HG03280 (cell line): ENCODE measurements around the gene ABHD2.
A peak's percentile ranks its signal among the peaks of the same experiment; 100 is the strongest.
"Not testable (repeated sequence)": the region's sequence is repeated elsewhere in the genome, so short reads cannot be mapped to it uniquely, and the experiment has no call there.

Source experiments
- ATAC-seq: cut with Tn5 transposase; IDR thresholded peaks from one replicate; pipeline ENCODE4 v1.9.1; 2021; ENCODE audit warnings: mild to moderate bottlenecking, moderate library complexity; ENCODE audit not compliant: unreplicated experiment

Gene ABHD2

DNA sequence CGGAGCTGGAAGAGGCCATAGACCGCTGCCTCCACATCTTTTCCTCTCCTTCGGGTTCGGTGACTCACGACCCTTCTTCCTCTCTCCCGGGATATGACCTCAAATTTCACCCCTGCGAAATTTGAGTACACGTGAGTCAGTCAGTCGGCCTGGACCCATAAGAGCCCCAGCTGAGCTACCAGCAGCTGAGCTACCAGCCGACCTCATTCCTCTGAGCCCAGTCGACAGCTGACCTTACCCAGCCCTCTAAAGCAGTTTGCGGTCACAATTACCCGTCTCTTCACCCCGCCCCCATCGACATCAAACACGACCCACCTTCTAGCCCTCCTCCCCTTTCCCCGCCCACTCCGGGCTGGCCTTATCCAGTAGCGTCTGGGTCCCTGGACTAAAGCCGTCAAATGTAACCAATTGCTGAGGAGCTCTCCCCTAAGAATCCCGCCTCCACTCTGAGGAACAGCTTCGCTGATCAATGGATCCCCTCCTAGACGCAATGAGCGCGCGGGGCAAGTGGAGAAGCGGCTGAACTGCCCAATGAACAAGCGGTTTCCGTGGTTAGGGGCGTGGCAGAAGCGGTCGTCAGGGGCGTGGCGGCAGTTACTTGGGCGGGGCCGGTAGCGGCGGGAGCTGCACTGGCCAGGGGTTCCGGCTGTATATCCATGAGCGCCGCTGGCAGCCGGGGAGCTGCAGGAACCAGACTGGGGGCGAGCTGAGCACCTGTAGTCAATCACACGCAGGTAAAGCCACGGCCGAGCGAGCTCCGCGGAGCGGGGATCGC is at the start of gene ABHD2:
ABHD2 (plus strand) TSS at position 627 of the 775 bp plus-strand sequence. CDS start 27,872 bp downstream, outside the sequence.
- peak; percentile 96 for ATAC-seq

GRCh38 chr15:89039142-89039541 is 49.1 kb upstream of the ABHD2 start:
- no peak for ATAC-seq

- ATAC-seq = no peak
These were observed 46.7 kb upstream of the ABHD2 start for GRCh38 chr15:89041507-89041906.

DNA sequence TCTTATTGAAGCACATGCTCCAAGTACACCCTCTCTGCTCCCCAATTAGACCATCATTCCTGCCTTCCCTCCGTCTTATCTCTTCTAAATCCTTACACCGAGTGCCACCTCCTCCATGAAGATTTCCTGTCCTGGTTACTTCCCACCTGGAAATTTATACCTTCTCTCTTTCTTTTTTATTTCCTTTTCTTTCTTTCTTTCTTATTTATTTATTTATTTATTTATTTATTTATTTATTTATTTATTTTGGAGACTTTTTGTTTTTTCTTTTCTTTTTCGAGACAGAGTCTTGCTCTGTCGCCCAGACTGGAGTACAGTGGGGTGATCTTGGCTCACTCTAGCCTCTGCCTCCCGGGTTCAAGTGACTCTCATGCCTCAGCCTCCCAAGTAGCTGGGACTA is 45.9 kb upstream of the ABHD2 start:
- no peak for ATAC-seq

- ATAC-seq = no peak
These were observed 44.9 kb upstream of the ABHD2 start for GRCh38 chr15:89043031-89044002.

DNA sequence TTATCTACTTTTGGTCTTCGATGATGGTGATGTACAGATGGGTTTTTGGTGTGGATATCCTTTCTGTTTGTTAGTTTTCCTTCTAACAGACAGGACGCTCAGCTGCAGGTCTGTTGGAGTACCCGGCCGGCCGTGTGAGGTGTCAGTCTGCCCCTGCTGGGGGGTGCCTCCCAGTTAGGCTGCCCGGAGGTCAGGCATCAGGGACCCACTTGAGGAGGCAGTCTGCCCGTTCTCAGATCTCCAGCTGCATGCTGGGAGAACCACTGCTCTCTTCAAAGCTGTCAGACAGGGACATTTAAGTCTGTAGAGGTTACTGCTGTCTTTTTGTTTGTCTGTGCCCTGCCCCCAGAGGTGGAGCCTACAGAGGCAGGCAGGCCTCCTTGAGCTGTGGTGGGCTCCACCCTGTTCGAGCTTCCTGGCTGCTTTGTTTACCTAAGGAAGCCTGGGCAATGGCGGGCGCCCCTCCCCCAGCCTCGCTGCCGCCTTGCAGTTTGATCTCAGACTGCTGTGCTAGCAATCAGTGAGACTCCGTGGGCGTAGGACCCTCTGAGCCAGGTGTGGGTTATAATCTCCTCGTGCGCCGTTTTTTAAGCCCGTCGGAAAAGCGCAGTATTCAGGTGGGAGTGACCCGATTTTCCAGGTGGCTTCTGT is 39.1 kb upstream of the ABHD2 start:
- ATAC-seq = not testable (repeated sequence)

- no peak for ATAC-seq
These were observed 36.4 kb upstream of the ABHD2 start for GRCh38 chr15:89051875-89052274.

DNA sequence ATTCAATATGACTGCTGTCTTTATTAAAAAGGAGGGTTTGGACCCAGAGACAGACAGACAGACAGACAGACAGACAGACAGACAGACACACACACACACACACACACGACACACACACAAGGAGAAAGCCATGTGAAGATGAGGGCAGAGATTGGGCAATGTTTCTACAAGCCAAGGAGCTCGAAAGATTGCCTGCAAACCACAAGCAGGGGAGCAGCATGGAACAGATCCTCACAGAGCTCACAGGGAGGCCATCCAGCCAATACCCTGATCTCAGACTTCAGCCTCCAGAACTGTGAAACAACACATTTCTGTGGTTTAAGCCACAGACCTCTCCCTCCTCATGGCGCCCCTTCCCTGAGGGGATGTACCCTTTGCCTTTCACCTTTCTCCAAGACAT is 35.8 kb upstream of the ABHD2 start:
- ATAC-seq = no peak

- ATAC-seq = no peak
These were observed 33.4 kb upstream of the ABHD2 start for GRCh38 chr15:89054873-89055272.

- ATAC-seq = peak; percentile 73
These were observed 30.6 kb upstream of the ABHD2 start for GRCh38 chr15:89057506-89058133.

DNA sequence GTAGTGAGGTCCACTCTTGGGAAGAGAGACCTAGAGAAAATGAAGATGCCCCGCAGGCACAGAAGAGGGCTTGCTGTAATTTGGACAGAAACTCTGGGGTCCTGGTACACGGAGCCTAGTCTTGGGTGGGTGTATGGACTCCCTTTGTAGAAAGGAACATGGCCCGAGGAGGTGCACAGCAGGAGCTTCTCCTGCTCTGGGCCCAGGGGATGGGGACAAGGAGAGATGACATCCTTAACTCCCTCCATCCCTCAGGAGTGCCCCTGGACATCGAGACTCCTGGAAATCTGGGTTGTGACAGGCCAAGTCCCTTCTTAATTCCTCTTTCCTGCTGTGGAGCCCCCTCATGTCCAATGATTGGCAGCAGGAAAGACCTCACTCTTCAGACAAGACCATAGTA is 29.9 kb upstream of the ABHD2 start:
- ATAC-seq = no peak

- ATAC-seq = no peak
These were observed 29.3 kb upstream of the ABHD2 start for GRCh38 chr15:89058876-89059405.

GRCh38 chr15:89066280-89066679 is 22.0 kb upstream of the ABHD2 start:
- no peak for ATAC-seq

GRCh38 chr15:89067751-89068150 is 20.5 kb upstream of the ABHD2 start:
- peak; percentile 27 for ATAC-seq

- peak; percentile 91 for ATAC-seq
These were observed 19.9 kb upstream of the ABHD2 start for GRCh38 chr15:89068325-89068784.

GRCh38 chr15:89070197-89071124 is 17.8 kb upstream of the ABHD2 start:
- ATAC-seq = no peak

GRCh38 chr15:89071471-89071870 is 16.8 kb upstream of the ABHD2 start:
- no peak for ATAC-seq

- ATAC-seq = no peak
These were observed 15.9 kb upstream of the ABHD2 start for GRCh38 chr15:89072277-89072869.
